Osteoblast (primary cell): ENCODE data around the gene AK9. TPM values are rescaled to one million over a fixed set of nuclear protein-coding genes. Genes with fewer than 3 reads are reported as not detected.
"Not testable (repeated sequence)": the region's sequence is repeated elsewhere in the genome, so short reads cannot be mapped to it uniquely, and the experiment has no call there.

Experiments
- DNase-seq: peaks from one replicate; pipeline ENCODE4 v3.0.0; 2011; ENCODE audit warnings: low spot score, mixed read lengths; ENCODE audit not compliant: insufficient read length; ENCODE audit errors: missing footprints
- H2AFZ ChIP-seq: 2 replicates; pipeline ENCODE4 v1.6.0; 2011; ENCODE audit warnings: mild to moderate bottlenecking, low read length
- H3K27ac ChIP-seq: 2 replicates; pipeline ENCODE4 v1.5.1; 2011; ENCODE audit warnings: mild to moderate bottlenecking, low read depth, low read length, moderate library complexity
- H3K27me3 ChIP-seq: 2 replicates; pipeline ENCODE4 v1.6.0; 2012; ENCODE audit warnings: mild to moderate bottlenecking, control low read depth, inconsistent platforms, low read length, moderate library complexity; ENCODE audit not compliant: insufficient read depth
- H3K36me3 ChIP-seq: 2 replicates; pipeline ENCODE4 v1.5.1; 2011; ENCODE audit warnings: mild to moderate bottlenecking, low read length, control low read depth, moderate library complexity; ENCODE audit not compliant: insufficient read depth
- H3K4me1 ChIP-seq: 2 replicates; pipeline ENCODE4 v1.5.1; 2011; ENCODE audit warnings: mild to moderate bottlenecking, low read length, control low read depth, moderate library complexity; ENCODE audit not compliant: insufficient read depth
- H3K4me2 ChIP-seq: 2 replicates; pipeline ENCODE4 v1.6.0; 2011; ENCODE audit warnings: mild to moderate bottlenecking, low read length; ENCODE audit not compliant: insufficient read depth
- H3K4me3 ChIP-seq: fragments of 200-600 bp; sonication (generic); 3 replicates; pipeline ENCODE4 v1.5.1; 2012; ENCODE audit warnings: mild to moderate bottlenecking, low read length, inconsistent platforms; ENCODE audit not compliant: insufficient read depth
- H3K79me2 ChIP-seq: 2 replicates; pipeline ENCODE4 v1.6.0; 2012; ENCODE audit warnings: mild to moderate bottlenecking, low read length, control low read depth, inconsistent platforms; ENCODE audit not compliant: insufficient read depth
- H3K9me3 ChIP-seq: 2 replicates; pipeline ENCODE4 v1.5.1; 2011; ENCODE audit warnings: low read depth, low read length, control low read depth
- H4K20me1 ChIP-seq: 2 replicates; pipeline ENCODE4 v1.6.0; 2012; ENCODE audit warnings: mild to moderate bottlenecking, low read length, control low read depth; ENCODE audit not compliant: insufficient read depth
- CTCF ChIP-seq: IDR thresholded peaks from 2 replicates; pipeline ENCODE4 v1.5.1; 2011; ENCODE audit warnings: mild to moderate bottlenecking, low read depth, low read length, moderate library complexity; ENCODE audit errors: extremely low read depth
- total RNA-seq: library from RNA; depleted of rRNA; stranded (reverse); fragments of >200 nt; gene quantifications from 2 replicates; pipeline ENCODE4 v1.2.3, GENCODE V29; 2012

The AK9 gene
- total RNA-seq, 1 donor: 5.8 TPM

DNA sequence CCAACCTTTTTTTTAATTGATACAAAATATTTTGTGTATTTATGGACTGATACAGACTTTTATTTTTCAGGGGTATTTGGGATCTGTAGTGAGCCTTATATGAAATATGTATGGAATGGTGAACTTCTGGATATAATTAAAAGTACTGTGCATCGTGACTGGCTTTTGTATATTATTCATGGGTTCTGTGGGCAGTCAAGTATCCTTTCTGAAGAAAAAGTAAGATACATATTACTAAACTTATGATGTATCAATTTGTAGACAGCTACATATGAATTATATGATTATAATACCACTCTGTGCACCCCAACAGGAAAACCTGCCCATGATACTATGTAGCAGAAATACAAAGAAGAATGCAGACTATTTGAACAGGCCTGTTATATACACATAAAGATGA lies 47.3 kb upstream of the AK9 start:
- no peaks in the 10 kb centered on the region for H3K4me1 ChIP-seq
- no peaks in the 10 kb centered on the region for H3K36me3 ChIP-seq
- H2AFZ ChIP-seq: no peak overlapping the region
- H3K27me3 ChIP-seq: no peaks in the 10 kb centered on the region
- no peak for TF ChIP-seq CTCF
- no peak overlapping the region for H3K27ac ChIP-seq
- no peaks in the 10 kb centered on the region for H3K9me3 ChIP-seq
- H3K4me3 ChIP-seq: no peak overlapping the region
- H3K4me2 ChIP-seq: no peak overlapping the region
- H4K20me1 ChIP-seq: no peaks in the 10 kb centered on the region
- DNase-seq: peak; percentile 1
- H3K79me2 ChIP-seq: no peaks in the 10 kb centered on the region

DNA sequence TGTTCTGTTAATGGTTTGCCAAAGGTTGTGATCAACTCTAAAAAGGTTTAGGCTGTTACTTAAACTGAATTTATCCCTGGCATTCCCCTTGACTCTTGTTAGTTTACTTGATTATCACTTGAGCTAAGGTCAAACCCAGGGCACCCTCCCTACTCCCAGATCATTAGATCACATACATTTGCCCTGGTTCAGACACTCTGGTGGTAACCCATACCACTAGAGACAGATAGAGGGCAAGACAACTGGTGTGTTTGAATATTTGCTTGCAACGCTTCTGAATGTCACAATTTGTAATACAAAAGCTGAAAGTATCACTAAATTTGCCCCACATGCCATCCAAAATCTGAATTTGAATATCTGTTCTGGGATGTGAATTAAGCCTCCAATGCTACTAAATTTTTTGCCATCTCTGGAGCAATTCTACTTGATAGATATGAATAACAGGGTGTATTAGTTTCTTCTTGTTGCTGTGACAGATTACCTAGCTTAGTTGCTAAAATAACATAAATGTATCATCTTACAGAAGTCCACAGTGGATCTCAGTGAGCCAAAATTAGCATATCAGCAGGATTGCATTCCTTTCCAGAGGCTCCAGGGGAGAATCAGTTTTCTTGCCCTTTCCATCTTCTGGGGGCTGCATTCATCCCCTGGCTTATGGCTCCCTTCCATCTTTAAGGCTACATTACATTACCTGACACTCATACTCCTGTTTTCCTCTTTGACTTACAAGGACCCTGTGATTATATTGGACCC lies 45.4 kb upstream of the AK9 start:
- H3K27me3 ChIP-seq: no peaks in the 10 kb centered on the region
- TF ChIP-seq CTCF: no peak
- no peak overlapping the region for H2AFZ ChIP-seq
- no peaks in the 10 kb centered on the region for H3K9me3 ChIP-seq
- no peak overlapping the region for H3K27ac ChIP-seq
- no peaks in the 10 kb centered on the region for H3K79me2 ChIP-seq
- no peaks in the 10 kb centered on the region for H4K20me1 ChIP-seq
- no peaks in the 10 kb centered on the region for H3K4me1 ChIP-seq
- no peaks in the 10 kb centered on the region for H3K36me3 ChIP-seq
- no peak overlapping the region for H3K4me3 ChIP-seq
- DNase-seq: no peak
- H3K4me2 ChIP-seq: no peak overlapping the region

DNA sequence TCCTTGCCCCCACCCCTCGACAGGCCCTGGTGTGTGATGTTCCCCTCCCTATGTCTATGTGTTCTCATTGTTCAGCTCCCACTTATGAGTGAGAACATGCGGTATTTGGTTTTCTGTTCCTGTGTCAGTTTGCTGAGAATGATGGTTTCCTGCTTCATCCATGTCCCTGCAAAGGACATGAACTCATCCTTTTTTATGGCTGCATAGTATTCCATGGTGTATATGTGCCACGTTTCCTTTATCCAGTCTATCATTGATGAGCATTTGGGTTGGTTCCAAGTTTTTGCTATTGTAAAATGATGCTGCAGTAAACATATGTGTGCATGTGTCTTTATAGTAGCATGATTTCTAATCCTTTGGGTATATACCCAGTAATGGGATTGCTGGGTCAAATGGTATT lies 34.2 kb upstream of the AK9 start:
- H3K9me3 ChIP-seq, H4K20me1 ChIP-seq, H3K79me2 ChIP-seq, H3K4me1 ChIP-seq, H3K27me3 ChIP-seq, H3K36me3 ChIP-seq, DNase-seq, H2AFZ ChIP-seq, H3K27ac ChIP-seq, H3K4me2 ChIP-seq, H3K4me3 ChIP-seq: not testable (repeated sequence)

DNA sequence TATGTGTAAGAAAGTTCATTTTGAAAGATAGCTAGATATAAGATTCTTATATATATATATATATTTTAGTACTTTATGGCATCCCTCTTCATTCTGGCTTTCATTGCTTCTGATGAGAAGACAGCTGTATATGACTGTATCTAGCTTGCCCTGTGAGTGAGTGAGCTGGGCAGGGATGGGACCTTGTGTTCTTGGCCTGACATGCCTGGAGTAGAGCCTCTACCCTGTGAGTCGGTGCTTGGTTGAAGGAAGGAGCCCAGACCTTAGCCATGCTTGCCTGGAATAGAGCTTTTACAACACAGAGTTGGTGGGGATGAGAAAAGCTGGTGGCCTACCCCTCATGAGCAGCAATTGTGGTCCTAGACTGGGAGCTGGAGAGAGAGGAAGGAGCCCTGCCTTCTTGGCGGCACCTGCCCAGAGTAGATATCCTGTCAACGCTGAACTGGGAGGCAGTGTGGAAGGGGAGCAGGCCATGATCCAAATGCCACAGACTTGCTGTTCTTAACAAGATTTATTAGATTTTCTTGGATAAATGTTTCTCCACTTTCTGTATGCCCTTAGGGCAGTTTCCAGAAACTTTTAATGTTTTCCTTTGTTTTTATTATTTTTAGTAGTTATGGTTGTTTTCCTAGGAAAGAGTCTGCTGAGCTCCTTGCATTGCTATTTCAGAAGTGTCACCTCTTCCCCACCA lies 31.7 kb upstream of the AK9 start:
- no peaks in the 10 kb centered on the region for H3K79me2 ChIP-seq
- peak; percentile 25 for DNase-seq
- no peaks in the 10 kb centered on the region for H3K36me3 ChIP-seq
- no peaks in the 10 kb centered on the region for H3K4me1 ChIP-seq
- H3K4me2 ChIP-seq: no peak overlapping the region
- no peak overlapping the region for H3K27ac ChIP-seq
- H4K20me1 ChIP-seq: no peaks in the 10 kb centered on the region
- no peak for TF ChIP-seq CTCF
- no peaks in the 10 kb centered on the region for H3K27me3 ChIP-seq
- no peak overlapping the region for H2AFZ ChIP-seq
- no peaks in the 10 kb centered on the region for H3K9me3 ChIP-seq
- no peak overlapping the region for H3K4me3 ChIP-seq
